Inflammatory macrophage treated with lipopolysaccharide for 1 hour (primary cell): Measurements from ENCODE around the gene GNAL.

Experiments used
- DNase-seq, 2 donors: peaks; one replicate each; pipeline ENCODE4 v3.0.0-alpha.2; 2020 to 2022

Gene GNAL

DNA sequence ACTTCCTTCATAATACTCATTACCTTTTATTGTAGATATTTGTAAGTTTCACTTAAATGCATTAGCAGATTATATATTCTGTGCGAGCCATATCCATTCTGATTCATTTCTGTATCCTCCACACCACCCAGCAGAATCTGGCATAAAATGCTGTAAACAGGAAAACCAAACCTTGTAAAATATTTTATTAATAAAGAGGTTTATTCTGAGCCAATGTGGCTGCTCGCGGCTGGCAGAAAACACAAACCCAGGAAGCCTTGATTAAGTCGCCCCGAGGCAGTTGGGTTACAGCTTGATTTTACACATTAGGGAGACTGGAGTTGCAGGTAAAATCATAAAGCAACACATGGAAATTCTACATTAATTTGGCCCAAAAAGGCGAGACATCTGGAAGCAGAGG lies 40.5 kb downstream of the GNAL start:
- no peak for DNase-seq

DNA sequence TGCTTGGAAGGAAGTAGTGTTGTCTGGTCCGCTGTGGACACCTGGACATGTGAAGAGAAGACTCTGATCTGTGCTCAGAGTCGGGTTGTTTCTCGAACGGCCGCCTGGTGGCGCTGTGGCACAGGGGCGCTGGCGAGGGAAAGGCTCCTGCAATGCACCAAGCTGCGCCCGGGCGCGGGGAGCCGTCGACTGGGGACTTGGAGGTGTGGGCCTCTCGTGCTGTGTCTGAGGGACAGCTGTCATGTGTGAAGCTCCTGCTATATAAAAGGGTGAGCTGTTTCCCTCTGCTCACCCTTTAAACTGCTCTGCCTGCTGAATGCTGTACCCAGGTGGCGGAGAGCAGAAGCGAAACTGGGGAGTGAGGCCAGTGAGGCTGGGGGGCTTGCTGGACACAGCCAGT lies 44.0 kb downstream of the GNAL start:
- peak; percentile 49 to 90 for DNase-seq

DNA sequence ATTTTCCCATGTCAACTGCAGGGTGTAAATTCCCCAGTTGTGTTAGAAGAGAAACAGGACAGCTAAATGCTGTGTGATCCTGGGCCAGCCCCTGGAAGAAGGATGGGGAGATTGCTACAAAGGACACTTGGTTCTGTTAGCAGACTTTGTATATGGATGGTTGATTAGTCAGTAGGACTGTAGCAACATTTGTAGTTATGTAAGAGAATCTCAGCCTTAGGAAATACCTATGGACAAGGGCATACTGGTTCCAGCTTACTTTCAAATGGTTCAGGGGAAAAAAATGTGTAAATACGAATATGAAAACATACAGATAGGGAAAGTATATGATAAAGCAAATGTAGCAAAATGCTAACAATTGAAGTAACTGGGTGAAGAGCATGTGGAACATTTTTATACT lies 47.6 kb downstream of the GNAL start:
- peak; percentile 16 to 39 for DNase-seq

DNA sequence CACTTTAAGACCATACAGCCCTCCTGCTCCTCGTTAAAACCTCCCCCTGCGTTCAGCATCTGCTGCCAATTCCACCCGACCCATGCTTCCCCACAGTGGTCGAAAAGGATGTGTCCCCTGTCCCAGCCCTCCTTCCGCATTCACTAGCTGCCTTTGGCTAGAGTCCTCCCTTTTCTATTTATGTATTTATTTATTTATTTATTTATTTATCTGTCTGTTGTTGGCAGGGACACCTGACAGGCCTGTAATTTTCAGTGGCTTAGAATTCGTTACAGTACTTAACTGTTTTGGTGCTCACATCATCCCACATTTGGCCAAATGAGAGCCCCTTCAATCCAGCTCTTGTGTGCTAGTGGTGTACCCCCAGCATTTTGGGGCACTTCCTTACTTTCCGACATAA lies 50.8 kb downstream of the GNAL start:
- no peak for DNase-seq

DNA sequence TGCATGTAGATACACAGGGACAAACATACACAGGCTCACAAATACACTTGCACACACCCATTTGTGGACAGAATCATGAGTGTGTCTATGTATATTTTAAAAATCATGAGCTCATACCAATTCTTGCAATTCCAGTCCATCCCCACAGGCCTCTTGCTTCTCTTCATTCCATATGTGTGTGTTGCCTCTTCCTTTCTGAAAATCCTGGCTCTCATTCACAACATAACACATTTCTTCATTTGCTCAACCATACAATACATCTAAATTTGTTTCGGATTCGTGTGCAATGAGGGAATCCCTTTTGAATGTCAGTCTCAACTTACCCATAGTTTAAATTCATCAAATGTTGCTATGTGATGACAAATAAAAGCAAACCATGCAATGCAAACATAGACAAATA lies 51.4 kb downstream of the GNAL start:
- no peak for DNase-seq

DNA sequence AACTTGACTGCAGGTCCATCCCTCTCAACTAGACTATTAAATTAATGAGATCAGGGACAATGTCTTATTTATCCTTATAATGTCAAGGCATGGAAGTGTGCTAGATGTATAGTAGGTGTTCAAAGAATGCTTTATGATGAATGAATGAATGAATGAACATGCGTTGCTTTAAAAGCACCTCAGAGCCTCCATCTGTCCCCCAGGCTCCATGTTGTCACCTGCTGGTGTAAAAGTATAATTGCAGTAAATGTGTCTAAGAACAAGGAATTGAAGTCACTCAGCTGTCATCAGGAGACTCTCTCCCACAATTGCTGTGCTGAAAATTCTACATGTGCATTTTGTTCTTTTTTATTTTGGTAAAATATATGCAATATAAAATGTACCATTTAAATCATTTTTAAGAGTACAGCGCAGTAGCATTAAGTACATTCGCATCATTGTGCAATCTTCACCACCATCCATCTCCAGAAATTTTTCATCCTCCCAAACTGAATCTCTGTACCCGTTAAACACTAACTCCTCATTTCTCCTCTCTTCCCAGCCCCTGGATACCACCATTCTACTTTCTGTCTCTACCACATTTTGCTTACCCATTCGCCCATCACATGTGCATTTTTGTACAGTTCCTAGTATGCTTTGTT lies 52.6 kb downstream of the GNAL start:
- peak in 1 of 2 donors; percentile 7 for DNase-seq

DNA sequence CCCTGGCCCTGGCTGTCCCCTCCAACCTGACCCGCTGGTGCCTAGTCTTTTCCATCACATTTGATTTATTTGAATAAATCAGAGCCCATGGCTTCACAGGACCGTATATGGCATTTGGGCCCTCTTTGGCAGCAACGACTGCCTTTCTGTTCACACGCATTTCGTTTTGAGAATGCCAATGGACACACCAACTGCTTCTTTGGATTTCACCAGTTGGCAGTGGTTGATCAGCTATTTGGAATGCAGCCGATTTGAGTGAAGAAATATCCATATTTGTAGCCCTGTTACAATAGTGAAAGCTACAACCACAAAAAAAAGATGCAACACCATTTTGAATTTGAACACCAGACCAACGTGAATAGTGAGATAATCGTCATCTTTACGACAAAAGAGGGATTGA lies 56.5 kb downstream of the GNAL start:
- no peak for DNase-seq

DNA sequence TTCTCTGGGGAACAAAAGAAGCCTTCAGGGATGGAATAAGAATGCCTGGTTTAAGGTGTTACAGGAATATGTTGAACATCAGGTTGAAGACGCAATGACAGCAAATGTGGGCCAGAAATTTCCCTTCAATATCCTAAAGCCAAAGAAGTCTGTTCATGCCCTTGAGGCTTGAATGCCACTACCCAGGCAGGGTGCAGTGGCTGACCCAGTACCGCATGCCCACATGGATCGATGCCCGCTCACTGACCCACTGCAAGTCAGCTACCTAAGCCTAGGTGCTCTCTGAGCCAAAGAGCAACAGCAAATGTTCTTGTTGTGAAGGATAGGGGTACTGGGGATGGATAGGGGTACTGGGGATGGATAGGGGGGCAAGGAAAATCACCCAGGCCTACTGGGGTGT lies 58.2 kb downstream of the GNAL start:
- DNase-seq: no peak

DNA sequence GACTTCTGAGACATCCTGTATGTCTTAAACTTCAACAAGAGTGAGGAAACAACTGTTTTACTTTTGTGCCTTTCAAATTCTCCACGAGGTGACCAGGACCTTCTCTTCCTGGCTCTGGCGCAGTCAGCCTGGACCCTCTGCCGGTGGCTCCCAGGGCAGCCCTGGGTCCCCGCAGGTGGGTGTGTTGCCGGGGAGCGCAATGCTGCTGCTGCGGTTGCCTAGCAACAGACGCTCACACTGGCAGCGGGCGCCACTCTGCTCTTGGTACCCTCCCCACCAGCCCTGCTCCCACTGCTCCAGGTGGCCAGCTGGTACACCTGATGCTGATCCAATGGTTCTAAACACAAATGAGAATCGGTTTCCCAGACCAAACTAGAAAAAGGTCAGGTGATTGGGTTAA lies 58.7 kb downstream of the GNAL start:
- DNase-seq: no peak

DNA sequence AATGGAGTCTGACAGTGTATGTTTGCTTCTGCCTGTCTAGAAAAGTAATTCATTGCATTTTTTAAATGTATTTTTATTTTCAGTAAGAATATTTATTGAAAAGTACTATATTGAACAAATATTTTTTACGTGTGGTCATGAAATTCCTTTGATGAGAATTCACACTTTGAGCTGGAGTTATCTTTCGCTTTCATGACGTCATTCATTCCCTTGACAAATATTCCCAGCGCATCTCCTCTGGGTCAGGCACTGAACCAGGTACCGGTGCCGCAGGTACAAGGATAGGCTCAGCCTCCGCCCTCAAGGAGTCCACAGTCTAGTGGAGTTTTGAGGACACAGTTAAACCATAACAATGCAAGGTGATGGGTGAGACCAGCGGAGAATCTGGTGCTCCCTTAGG lies 60.2 kb downstream of the GNAL start:
- DNase-seq: no peak

DNA sequence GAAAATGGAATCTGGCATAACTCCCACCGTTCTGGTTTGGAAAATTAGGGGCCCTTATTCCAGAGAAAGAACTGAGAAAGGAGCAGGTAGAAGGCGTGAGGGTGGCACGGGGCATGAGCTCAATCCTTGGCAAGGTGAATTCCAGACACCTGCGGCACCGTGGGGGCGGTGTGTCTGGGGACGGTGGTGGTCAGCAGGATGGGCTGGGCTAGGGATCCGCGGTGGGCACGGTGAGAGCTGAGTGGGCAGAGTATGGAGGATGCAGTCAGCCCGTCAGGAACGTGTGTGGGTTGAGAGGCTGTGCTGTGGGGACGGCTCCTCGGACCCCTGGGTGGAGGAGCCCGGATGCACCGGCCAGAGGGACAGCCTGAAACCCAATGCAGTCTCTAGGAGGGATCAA lies 61.1 kb downstream of the GNAL start:
- DNase-seq: no peak

DNA sequence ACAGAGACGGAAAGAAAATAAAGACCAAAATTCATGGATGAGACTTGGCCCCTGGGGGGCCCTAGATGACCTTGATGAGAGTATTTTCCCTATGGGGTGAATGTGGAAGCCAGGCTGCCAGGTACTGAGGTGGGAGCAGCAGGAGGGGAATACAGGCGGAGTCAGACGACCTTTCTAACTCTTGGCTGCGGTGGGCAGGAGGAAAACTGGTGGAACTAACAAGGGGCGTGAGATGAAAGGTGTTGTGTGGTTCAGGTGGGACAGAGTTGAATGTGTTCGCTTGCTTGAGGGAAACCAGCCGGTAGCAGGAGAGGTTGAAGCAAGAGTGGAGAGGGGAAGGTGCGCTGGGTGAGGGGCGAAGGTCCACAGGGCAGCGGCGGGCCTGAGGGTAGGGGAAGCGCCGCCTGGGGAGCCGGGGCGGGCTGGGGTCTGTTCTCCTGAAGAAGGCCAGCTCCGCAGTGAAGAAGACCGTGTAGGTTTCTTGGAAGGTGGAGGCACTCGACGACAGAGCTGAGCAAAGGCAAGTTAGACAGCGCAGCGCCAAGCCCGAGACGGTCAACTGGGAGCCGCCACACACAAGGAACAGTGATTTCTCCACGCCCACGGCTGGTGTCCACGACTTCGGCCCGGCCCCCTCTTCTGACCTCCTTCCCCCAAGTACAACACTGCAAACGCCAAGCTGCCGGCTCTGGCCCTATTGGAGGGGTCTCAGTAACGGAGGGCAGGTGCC lies 61.7 kb downstream of the GNAL start:
- no peak for DNase-seq

DNA sequence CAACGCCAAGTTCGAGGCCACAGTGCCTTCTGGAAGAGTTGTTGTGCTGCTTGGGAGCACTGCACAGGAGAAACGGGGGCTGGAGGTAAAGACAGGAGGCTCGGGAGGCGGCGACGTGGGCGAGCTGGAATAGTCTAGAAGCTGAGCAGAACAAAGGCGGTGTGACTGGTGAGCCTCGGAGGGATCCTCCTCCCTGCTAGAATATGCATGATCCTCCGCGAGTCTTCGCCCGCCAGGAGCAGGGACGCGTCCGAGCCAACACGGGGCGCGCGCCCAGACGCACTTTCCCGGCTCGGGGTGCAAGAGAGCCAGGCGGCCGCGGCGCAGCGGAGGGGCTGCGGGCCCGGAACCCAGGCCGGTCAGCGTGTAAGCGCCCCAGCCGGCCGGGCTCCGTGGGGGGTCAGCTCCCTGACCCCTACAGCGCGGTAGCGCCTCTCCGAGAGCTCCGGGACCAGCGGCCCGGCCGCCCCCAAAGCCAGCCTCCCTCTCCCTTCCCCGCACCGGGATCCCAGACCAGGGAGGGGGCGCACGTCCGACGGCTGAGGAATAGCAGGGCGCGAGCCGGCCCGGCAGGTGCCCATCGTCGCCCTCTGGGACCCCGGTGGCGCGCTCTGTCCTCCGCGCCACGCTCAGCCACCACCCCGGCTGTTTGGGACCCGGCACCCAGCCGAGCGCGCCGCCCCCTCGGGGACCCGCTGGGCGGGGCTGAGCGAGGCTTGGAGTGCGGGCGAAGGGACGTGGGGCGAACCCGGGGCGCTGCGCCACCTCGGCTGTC lies 62.5 kb downstream of the GNAL start:
- no peak for DNase-seq

DNA sequence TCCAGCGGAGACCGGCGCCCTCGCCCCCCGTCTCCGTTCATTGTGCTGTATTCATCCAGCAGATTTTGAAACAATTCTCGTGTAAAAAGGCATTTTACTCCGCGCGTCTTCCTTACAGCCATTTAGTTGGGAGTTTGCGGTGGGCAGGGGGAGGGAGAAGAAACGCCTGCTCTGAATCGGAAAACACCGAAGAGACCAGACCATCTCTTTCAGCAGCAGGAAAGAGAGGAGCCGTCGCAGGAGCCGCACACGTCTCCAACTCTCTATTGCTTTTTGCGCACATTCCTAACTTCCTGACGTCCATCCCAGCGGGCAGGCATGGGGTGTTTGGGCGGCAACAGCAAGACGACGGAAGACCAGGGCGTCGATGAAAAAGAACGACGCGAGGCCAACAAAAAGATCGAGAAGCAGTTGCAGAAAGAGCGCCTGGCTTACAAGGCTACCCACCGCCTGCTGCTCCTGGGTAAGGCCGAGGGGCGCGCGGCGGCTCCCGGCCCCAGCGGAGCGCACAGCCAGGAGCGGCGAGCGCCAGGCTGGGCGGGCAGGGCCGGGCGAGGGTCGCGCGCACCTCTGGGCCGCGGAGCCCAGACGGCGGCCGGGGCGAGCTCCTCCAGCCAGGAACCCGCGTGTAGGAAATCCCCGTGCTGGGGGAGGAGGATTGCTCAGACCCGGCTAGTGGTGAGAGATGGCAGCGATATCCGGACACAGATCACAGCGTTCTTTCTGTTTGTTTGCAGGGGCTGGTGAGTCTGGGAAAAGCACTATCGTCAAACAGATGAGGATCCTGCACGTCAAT lies 63.2 kb downstream of the GNAL start:
- DNase-seq: peak in 1 of 2 donors; percentile 28

DNA sequence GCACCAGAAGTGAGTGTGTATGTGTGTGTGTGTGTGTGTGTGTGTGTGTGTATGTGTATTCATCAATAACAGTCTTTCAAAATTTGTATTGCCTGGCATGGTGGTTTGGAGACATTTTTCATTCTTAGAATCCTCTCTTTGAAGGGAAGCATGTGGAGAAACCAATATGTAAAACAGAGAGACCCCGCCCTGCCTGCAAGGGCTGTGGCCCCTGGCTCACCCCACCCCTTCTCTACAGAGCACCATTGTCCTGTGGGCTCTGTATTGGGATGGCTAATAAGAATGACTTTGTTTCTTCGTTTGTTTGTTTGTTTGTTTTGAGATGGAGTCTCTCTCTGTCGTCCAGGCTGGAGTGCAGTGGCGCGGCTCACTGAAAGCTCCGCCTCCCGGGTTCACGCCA lies 65.9 kb downstream of the GNAL start:
- DNase-seq: no peak

DNA sequence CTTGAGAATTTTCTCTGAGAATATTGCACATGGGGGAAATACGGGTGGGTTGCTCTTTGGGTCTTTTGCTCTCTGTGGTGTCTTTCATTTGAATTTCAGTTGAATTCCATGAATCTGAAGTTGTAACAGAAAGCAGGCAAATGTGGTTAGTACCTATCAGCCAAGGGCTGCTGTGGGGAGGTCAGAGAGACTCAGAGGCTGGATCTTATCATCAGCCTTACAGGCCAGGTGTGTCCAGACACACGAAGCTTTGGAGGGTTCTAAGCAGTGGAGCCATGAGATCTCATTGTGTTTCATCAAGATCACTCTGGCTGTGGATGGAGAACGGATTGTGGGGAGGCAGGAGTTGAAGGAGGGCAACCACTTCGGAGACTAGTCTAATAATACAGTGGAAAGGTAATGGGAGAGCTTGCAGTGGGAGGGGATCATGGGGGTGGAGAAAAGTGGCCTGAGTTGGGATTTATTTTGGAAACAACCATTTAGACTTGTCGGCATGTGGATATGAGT lies 68.1 kb downstream of the GNAL start:
- no peak for DNase-seq

DNA sequence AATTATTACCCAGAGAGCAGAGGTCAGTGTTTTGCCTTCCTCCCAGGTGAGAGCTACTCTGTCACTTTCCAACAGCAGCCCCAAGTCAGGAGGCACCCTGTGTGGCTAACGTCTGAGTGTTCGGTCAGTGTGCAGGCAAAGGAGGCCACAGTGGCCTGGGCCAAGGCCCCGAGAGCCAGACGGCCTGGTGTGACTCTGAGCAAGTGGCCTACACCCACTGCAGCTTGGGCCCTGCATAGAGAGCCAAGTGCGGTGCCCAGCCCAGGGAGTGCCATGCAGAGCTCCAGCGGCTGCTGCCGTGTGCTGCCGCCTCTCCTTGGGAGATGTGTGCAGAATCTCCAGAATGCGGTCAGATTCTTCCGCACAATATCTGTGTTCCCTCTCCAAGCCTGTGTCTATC lies 70.4 kb downstream of the GNAL start:
- no peak for DNase-seq

DNA sequence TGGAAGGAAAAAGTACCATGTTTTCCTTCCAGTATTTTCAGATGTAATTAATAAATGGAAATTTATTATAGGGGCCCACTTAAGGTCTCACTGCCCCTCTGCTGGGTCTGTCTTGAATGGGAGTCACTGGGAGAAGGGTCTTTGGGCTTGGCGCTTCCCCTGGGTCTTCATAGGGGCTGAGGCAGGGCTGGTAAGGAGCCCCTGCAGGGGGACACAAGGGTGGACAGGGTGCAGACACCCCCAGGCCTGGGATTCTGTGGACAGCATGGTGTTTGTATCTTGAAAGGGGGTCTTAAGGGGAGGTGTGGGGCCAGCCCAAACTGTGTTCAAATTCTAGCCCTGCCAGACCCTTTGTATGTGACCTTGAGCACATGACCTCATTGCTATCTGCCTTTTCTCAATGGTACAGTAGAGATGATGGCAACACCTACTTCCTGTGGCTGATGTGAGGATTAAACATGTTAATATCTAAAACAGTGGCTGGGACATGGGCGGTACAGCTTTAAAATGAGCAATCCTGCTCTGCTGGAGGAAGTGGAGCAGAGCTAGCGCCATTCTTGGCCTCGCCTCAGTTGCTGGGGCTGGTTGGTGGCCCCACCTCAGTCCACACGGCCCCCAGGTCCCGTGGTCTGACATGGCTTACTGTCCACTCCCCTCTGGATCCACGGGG lies 71.6 kb downstream of the GNAL start:
- DNase-seq: no peak

DNA sequence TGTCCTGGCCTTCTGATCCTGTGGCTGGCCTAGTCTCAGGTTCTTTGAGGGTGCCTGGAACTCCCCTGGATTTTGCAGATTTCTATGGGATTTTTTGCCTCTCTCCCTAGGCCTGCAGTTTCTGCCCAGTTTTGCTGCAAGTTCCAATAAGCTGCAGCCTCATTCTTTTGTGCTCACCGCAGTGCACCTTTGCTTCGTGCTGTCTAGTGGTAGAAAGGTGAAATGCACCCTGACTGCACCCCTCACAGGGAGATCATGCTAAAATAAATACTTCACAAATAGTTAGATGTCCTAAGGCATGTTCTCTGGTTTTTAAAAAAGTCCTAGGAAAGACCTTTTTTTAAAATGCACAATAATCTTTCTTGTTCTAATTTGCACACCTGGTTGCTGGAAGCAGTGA lies 72.5 kb downstream of the GNAL start:
- DNase-seq: no peak

DNA sequence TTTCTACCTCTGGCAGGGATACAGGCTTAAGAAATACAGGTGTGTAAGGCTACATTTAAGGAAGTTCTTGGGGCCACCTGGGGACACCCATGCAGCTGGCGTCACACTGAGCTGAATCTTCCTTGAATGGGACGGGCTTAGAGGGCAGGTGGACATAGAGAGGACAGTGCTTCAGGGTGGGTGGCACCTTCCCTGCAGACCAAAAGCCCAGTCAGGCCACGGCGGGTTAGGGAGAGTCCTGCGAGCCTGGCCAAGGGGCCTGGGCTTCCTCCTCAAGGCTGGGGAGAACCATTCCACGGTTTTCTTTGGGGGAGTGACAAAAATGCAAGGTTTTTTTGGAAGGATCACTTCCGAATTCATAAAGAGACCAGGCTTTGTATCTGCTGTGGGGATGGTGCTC lies 73.4 kb downstream of the GNAL start:
- no peak for DNase-seq

DNA sequence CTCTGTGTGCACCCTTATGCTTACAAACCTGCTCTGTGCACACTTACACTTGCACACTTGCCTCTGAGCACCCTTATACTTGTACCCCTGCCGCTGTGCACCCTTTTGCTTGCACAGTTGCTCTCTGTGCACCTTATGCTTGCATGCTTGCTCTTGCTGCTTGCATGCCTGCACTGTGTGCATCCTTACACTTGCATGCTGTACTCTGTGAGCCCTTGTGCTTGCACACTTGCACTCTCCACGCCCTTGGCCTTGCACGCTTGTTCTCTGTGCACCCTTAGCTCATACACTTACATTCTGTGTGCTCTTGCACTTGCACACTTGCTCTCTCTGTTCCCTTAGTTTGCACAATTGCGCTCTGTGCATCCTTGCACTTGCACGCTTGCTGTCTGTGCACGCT lies 78.3 kb downstream of the GNAL start:
- DNase-seq: no peak

DNA sequence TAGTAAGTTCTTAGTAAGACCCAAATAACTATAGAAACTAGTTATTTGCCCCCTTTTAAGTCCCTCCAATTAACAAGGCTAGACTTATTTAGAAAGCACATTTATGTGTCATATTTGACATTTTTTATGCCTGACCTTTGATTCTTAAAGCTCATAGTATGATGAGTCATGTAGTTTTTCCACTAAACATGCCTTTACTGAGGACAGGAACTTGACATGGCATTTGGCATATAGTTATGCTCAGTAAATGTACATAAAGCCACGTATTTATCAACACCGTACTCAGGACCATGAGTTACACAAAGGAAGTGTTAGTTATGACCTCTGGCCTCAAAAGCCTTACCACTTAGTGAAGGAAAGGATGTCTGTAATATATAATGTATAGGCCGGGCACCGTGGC lies 78.9 kb downstream of the GNAL start:
- no peak for DNase-seq
